Astrocyte of the cerebellum (primary cell): ENCODE measurements around the gene BMAL1.

Experiments
- DNase-seq: peaks from one replicate; pipeline ENCODE4 v3.0.0-alpha.2; 2011; ENCODE audit warnings: low read depth
- H3K4me3 ChIP-seq: 2 replicates; pipeline ENCODE4 v1.5.1; 2011; ENCODE audit warnings: mild to moderate bottlenecking, low read depth, low read length, moderate library complexity
- in situ Hi-C: cut with HindIII; loops from 2 replicates; pipeline ENCODE4 v1.10.0; 2017; ENCODE audit warnings: low sequenced_read_pairs
- TF ChIP-seq, protein P1 (sequence below): IDR thresholded peaks from 2 replicates; pipeline ENCODE4 v1.5.1; 2012; ENCODE audit warnings: low read length, low read depth, moderate library complexity, mild to moderate bottlenecking; ENCODE audit errors: missing control alignments

BMAL1 gene

DNA sequence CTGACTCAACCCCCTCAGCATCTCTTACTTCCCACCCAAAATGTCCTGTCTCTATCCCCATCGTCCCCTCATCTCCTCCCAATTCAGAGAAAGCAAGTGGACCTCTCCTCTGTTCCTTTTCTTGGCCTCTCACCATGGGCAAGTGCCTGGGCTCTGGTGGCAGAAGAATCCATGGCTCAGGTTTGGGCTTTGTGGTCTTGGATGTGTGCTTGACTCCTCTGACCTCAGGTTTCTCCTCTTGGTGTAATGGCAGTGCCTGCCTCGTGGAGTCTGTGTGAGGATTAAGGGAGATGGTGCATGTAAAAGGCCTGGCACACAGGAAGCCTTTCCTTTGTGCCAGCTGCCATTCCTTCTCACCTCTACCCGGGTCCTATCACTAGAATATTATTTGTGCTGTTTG, 3.2 kb downstream of the BMAL1 start:
- no peak for DNase-seq
- TF ChIP-seq, protein P1, sequence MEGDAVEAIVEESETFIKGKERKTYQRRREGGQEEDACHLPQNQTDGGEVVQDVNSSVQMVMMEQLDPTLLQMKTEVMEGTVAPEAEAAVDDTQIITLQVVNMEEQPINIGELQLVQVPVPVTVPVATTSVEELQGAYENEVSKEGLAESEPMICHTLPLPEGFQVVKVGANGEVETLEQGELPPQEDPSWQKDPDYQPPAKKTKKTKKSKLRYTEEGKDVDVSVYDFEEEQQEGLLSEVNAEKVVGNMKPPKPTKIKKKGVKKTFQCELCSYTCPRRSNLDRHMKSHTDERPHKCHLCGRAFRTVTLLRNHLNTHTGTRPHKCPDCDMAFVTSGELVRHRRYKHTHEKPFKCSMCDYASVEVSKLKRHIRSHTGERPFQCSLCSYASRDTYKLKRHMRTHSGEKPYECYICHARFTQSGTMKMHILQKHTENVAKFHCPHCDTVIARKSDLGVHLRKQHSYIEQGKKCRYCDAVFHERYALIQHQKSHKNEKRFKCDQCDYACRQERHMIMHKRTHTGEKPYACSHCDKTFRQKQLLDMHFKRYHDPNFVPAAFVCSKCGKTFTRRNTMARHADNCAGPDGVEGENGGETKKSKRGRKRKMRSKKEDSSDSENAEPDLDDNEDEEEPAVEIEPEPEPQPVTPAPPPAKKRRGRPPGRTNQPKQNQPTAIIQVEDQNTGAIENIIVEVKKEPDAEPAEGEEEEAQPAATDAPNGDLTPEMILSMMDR = no peak
- no peak overlapping the region for H3K4me3 ChIP-seq
- in situ Hi-C loops = no loop called here

DNA sequence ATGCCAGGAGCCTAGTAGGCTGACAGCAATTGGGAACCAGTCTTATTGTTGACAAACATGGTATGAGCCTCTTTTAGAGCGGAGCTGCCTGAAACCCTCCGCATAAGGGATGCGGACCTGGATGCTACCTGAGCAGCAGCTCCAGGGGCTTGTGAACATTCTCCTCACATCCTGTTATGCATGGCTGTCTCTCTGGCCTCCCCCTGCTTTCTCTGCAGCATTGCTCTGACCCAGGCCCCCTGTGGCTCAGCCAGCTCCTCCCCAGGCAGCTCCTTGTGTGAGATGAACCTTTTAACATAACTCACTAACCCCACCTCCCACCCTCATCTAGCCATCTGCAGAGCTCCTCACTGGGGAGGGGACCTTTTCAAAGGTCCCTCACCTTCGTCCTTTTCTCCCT, 6.0 kb downstream of the BMAL1 start:
- no peak for DNase-seq
- in situ Hi-C loops = no loop called here
- H3K4me3 ChIP-seq = no peak overlapping the region
- TF ChIP-seq, protein P1 = no peak

DNA sequence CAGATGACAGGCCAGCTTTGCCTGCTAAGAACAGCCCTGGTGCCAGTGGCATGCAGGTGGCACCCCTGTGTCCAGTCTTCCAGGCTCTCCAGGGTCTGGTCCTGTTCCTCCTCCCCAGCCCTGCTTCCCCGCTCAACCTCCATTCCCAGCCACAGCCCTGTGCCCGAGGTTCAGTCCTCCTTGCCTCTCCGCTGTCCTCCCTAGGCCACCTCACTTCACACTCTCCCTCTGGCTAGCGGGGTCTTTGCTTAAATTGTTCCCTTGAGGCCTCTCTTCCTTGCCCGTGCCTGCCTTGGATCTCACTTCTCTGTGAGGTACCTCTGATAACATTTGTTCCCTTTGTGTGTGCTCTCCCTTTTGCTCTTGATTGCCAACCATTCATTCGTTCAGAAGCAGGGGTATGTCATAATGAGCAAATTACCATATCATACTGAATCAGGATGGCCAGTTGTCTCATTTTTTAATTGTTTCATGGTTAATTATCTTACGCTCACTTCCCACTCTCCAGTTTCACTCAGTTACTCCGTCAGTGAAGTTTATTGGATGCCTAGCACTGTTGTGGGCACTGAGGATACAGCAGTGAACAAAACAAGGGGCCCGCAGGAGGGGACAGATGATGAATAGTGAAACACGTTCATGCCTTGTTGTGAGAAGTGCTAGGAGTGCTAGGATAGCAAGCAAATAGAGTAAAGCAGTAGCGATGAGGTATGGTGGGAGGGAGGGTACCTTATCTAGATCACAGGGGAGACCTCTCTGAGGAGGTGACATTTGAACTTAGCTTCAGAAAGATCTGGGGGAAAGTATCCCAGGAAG, 7.4 kb downstream of the BMAL1 start:
- DNase-seq = no peak
- in situ Hi-C loops = no loop called here
- TF ChIP-seq, protein P1 = no peak
- H3K4me3 ChIP-seq = no peak overlapping the region

DNA sequence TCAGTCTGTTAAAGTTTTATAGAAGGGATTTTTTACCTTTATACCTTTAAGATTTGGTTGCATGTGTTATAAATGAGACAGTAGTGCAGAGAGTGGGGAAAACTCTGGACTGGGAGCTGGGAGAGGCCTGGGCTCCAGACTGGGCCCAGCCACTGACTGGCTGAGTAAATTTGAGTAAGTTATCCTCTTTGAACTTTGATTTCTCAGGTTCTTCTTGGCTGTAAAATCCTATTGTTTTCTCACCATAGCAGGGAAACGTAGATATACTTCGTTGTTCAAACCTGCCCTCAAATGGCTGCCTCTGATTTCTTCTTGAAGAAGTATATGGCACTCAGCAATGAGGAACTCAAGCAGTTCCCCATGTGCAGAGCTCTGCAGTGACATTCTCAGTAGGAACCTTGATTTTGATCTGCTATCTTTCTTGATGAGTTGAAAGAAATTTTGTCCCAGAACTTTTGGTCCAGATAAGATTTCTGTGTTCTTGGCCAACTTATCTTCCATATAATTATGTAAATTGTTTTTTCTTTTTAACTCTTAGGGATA, 8.8 kb downstream of the BMAL1 start:
- TF ChIP-seq, protein P1 = no peak
- no peak for DNase-seq
- H3K4me3 ChIP-seq = no peak overlapping the region
- in situ Hi-C loops = no loop called here

DNA sequence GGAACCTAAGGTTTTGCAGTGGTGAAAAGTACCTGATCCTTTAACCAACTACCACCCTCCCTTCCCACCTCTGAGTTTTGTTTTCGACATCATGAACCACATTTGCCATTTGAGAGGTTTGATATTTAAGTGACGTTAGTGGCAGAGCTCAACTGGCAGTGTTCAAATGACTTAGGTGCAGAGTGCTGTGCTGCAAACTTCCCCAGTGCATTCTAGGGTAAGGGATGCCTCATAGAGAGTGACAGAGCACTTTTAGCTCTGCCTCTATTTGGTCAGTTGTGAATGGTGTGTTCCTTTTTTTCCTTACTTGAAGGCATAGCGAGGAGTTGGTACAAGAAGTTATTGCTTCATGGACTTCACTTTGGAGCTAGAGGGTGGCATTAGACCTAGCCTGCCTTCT, 9.4 kb downstream of the BMAL1 start:
- in situ Hi-C loops = no loop called here
- TF ChIP-seq, protein P1 = no peak
- H3K4me3 ChIP-seq = no peak overlapping the region
- no peak for DNase-seq

DNA sequence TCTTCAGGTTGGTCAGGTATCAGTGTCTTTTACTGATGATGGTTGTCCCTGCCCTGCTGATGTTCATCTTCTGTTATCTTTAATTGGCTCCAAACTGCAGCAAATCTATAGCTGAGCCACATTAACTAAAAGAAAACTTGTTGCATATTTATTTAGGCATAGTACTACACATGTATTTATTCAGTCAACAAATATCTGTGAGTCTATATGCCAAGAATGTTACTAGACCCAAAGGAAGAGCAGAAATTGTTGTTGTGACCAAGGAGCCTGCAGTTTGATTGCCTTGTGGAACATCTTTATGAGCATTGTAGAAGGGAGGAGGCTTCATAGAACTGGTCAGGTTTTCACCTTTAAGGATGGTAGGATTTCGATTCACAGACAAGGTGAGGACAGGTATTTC, 10.1 kb downstream of the BMAL1 start:
- DNase-seq = no peak
- in situ Hi-C loops = no loop called here
- no peak overlapping the region for H3K4me3 ChIP-seq
- TF ChIP-seq, protein P1 = no peak
